Vagina (tissue), 2 donors: ENCODE measurements around the gene TLE4. TPM values are rescaled to one million over a fixed set of nuclear protein-coding genes. Genes with fewer than 3 reads are reported as not detected.

Source experiments
- DNase-seq, 2 donors: peaks; one replicate each; pipeline ENCODE4 v3.0.0-alpha.2; 2017; ENCODE audit errors: extremely low spot score in 2 of 2
- H3K27ac ChIP-seq: fragments of 200-600 bp; sonication (generic); one replicate; pipeline ENCODE4 v1.5.1; 2019
- H3K27me3 ChIP-seq: fragments of 200-600 bp; sonication (generic); one replicate; pipeline ENCODE4 v1.5.1; 2019
- H3K36me3 ChIP-seq, 2 donors: fragments of 200-600 bp; sonication (generic); one replicate each; pipeline ENCODE4 v1.5.1; 2017 to 2019
- H3K4me1 ChIP-seq: fragments of 200-600 bp; sonication (generic); one replicate; pipeline ENCODE4 v1.5.1; 2019
- H3K4me3 ChIP-seq, 2 donors: fragments of 200-600 bp; sonication (generic); 1 replicate in 1 of 2; 2 replicates in 1 of 2; pipeline ENCODE4 v1.5.1; 2016 to 2019
- H3K9me3 ChIP-seq: fragments of 200-600 bp; sonication (generic); one replicate; pipeline ENCODE4 v1.5.1; 2019
- POLR2A ChIP-seq, 2 donors: fragments of 450-650 bp; IDR thresholded peaks; one replicate each; pipeline ENCODE4 v1.6.1; 2017; ENCODE audit warnings: antibody characterized with exemption in 2 of 2, mild to moderate bottlenecking in 2 of 2, moderate library complexity in 2 of 2
- POLR2AphosphoS5 ChIP-seq, 2 donors: sonication (generic); formaldehyde crosslinking; IDR thresholded peaks; one replicate each; pipeline ENCODE4 v1.9.0; 2017; ENCODE audit warnings: antibody characterized with exemption in 2 of 2, mild to moderate bottlenecking in 2 of 2, low read depth in 1 of 2; ENCODE audit not compliant: insufficient read depth in 1 of 2
- intact Hi-C: fragments of 100-400 bp; cut with DNase I; formaldehyde crosslinking; loops from one replicate; pipeline ENCODE4 v1.15.1; 2023
- total RNA-seq: library from RNA; depleted of rRNA; stranded (reverse); fragments of >200 nt; gene quantifications from one replicate; pipeline ENCODE4 v1.2.3, GENCODE V29; 2016
- TF ChIP-seq, protein P1 (sequence below), 3 experiments: fragments of 450-650 bp in 2 of 3; fragments of 200-600 bp in 1 of 3; sonication (generic) in 1 of 3; IDR thresholded peaks; one replicate each; pipeline ENCODE4 v1.5.1; 2017 to 2019; ENCODE audit warnings: antibody characterized with exemption in 3 of 3, mild to moderate bottlenecking in 2 of 3, moderate library complexity in 2 of 3

TLE4 gene
- total RNA-seq, 1 donor from 2014 or later, result 49.8 TPM

- peaks cover 7% of the 10 kb centered on the region for H3K4me1 ChIP-seq
- intact Hi-C loops, result no loop called here
- no peaks in the 10 kb centered on the region for H3K9me3 ChIP-seq
- TF ChIP-seq, protein P1, sequence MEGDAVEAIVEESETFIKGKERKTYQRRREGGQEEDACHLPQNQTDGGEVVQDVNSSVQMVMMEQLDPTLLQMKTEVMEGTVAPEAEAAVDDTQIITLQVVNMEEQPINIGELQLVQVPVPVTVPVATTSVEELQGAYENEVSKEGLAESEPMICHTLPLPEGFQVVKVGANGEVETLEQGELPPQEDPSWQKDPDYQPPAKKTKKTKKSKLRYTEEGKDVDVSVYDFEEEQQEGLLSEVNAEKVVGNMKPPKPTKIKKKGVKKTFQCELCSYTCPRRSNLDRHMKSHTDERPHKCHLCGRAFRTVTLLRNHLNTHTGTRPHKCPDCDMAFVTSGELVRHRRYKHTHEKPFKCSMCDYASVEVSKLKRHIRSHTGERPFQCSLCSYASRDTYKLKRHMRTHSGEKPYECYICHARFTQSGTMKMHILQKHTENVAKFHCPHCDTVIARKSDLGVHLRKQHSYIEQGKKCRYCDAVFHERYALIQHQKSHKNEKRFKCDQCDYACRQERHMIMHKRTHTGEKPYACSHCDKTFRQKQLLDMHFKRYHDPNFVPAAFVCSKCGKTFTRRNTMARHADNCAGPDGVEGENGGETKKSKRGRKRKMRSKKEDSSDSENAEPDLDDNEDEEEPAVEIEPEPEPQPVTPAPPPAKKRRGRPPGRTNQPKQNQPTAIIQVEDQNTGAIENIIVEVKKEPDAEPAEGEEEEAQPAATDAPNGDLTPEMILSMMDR (IDR thresholded peaks at IDR 0.05), result no peak
- TF ChIP-seq POLR2A (IDR thresholded peaks at IDR 0.05) (no peak), POLR2AphosphoS5 (IDR thresholded peaks at IDR 0.05; ENCODE audit: insufficient read depth in 1 of 2, low read depth in 1 of 2) (no peak)
- no peak overlapping the region for H3K27ac ChIP-seq
- H3K36me3 ChIP-seq, result no peaks in the 10 kb centered on the region
- H3K27me3 ChIP-seq, result no peaks in the 10 kb centered on the region
- no peak overlapping the region for H3K4me3 ChIP-seq
- no peak for DNase-seq
Measured at GRCh38 chr9:79568337-79569101, 3.2 kb upstream of the TLE4 start.

- Histone ChIP-seq H3K4me1 (peaks cover 19% of the 10 kb centered on the region), H3K27me3 (no peaks in the 10 kb centered on the region), H3K4me3 (peak overlapping the region; percentile 69 to 77), H3K9me3 (no peaks in the 10 kb centered on the region), H3K27ac (peak overlapping the region; percentile 72), H3K36me3 (no peaks in the 10 kb centered on the region)
- TF ChIP-seq, protein P1 (IDR thresholded peaks at IDR 0.05), result no peak
- TF ChIP-seq POLR2A (IDR thresholded peaks at IDR 0.05), result no peak
- DNase-seq, result no peak
- intact Hi-C loops, result no loop called here
Measured at GRCh38 chr9:79569814-79570447, 1.8 kb upstream of the TLE4 start.

- Histone ChIP-seq H3K27ac (peak overlapping the region; percentile 72), H3K36me3 (no peaks in the 10 kb centered on the region), H3K4me1 (peaks cover 27% of the 10 kb centered on the region), H3K9me3 (no peaks in the 10 kb centered on the region), H3K27me3 (no peaks in the 10 kb centered on the region), H3K4me3 (peak overlapping the region; percentile 69 to 77)
- no peak for DNase-seq
- intact Hi-C loops, result no loop called here
- peak in 1 of 2 donors; percentile 56 for TF ChIP-seq POLR2AphosphoS5 (IDR thresholded peaks at IDR 0.05; ENCODE audit: insufficient read depth in 1 of 2, low read depth in 1 of 2)
- TF ChIP-seq, protein P1 (IDR thresholded peaks at IDR 0.05), result no peak
Measured at GRCh38 chr9:79570448-79571308, 1.1 kb upstream of the TLE4 start.

DNA sequence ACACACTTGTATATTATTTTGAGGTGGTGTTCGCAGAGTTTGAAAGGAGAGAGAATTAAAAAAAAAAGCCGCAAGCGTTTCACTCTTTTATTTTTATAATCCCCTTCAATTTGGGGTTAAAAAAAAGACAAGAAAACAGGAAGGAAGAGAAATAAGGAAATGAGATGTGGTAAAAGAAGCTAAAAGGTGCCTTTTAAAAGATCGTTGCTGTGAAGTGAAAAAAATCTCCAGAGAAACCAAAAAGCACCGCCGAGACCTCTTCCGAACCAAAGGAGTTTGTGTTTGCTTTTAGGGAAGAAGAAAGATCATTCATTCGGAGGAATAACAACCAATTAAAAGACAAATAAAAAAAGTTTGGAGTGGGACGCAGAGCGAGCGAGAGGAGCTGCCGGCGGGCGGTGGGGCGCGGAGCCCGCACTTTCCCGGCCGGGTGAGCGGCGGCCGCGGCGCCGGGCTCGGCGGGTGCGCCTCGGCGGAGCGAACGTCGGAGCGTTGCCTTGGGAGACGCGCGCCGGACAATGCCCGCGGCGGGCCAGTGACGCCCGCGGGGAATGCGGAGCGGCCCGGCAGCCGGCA, 355 bp downstream of the TLE4 start:
- Histone ChIP-seq H3K4me1 (peaks cover 33% of the 10 kb centered on the region), H3K36me3 (no peaks in the 10 kb centered on the region), H3K27me3 (no peaks in the 10 kb centered on the region), H3K9me3 (no peaks in the 10 kb centered on the region), H3K4me3 (peak overlapping the region; percentile 95 to 98), H3K27ac (peak overlapping the region; percentile 97)
- TF ChIP-seq POLR2AphosphoS5 (IDR thresholded peaks at IDR 0.05; ENCODE audit: insufficient read depth in 1 of 2, low read depth in 1 of 2), result peak in 1 of 2 donors; percentile 2
- no peak for TF ChIP-seq POLR2A (IDR thresholded peaks at IDR 0.05)
- TF ChIP-seq, protein P1 (IDR thresholded peaks at IDR 0.05), result no peak
- intact Hi-C loops, result no loop called here
- DNase-seq, result no peak
